H4 (cell line): Measurements from ENCODE around the gene APOL3. TPM values are rescaled to one million over a fixed set of nuclear protein-coding genes. Genes with fewer than 3 reads are reported as not detected.
"Not testable (repeated sequence)": the region's sequence is repeated elsewhere in the genome, so short reads cannot be mapped to it uniquely, and the experiment has no call there.

Experiments
- DNase-seq: peaks from one replicate; pipeline ENCODE4 v3.0.0-alpha.2; 2015; ENCODE audit warnings: low spot score
- total RNA-seq: library from RNA; depleted of rRNA; stranded (reverse); fragments of >200 nt; shearing (Covaris generic); gene quantifications from 2 replicates; pipeline ENCODE4 v1.2.3, GENCODE V29; 2014; rRNA removed

Gene APOL3, protein sequence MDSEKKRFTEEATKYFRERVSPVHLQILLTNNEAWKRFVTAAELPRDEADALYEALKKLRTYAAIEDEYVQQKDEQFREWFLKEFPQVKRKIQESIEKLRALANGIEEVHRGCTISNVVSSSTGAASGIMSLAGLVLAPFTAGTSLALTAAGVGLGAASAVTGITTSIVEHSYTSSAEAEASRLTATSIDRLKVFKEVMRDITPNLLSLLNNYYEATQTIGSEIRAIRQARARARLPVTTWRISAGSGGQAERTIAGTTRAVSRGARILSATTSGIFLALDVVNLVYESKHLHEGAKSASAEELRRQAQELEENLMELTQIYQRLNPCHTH
- 7.2 and 9.4 TPM in 2 replicates for total RNA-seq

DNA sequence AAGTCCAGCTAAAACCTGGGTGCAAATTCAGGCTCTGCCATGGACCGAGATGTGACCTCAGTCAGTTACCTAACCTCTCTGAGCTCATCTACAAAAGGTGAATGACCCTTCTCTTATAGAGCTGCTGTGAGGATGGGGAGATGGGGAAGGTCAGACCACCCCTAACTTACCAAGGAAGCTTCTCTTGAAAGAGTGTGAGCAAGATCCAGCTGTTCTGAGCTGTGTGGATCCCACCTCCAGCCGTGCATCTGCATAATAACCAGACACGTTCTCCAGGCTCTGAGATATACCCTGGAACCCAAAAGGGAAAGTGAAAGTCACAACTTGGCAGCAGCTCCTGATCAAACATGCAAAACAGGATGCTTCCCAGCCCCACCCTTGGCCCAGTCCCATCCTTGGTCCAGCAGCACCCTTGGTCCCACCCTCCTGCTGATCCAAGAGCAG is at the start of gene APOL3:
Gene APOL3, minus strand, starts transcription at position 257 of the 444 bp plus-strand sequence. CDS start 11,700 bp downstream, outside the sequence.
- peak; percentile 43 for DNase-seq

DNA sequence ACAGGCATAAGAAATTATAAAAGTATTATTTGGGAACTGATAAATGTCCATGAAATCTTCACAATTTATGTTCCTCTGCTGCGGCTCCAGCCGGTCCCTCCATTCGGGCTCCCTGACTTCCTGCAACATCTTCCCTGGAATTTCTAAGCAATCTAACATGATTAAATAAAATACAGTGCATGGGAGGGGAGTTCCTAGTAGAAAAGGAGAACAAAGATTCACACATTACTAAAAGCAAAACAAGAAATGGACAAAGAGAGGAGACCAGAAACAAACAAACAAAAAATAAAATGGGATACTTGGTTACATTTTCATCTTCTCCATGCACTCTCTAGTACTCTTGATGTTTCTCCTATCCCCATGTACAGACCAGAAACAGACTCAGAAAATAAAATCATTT is 49.7 kb upstream of the APOL3 start:
- DNase-seq = no peak

DNA sequence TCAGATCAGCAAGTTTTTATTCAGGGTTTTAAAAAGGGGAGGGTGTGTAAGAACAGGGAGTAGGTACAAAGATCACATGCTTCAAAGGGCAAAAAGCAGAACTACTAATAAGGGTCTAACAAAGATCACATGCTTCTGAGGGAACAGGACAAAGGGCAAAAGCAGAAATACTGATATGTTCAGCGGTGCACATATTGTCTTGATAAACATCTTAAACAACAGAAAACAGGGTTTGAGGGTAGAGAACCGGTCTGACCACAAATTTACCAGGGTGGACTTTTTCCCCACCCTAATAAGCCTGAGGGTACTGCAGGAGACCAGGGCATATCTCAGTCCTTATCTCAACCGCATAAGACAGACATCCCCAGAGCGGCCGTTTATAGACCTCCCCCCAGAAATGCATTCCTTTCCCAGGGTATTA is 48.9 kb upstream of the APOL3 start:
- DNase-seq = not testable (repeated sequence)

DNA sequence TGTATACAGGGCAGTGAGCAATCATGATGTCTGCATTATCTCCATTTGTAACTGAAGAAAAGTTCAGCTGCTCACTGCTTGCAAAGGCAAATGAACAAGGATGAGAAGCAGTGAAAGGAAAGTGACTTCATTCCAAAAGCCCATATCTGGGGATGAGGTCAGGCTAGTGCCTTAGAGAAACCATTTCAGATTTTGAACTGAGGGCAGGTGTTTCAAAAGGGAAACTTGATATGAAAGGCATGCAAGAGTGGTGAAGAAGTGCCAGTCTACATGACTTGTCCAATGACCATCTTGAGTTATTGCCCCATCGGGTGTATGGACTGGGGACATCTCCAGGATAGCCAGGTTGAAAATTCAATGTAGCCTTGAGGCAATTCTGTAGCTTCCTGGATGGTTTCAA is 48.4 kb upstream of the APOL3 start:
- no peak for DNase-seq

DNA sequence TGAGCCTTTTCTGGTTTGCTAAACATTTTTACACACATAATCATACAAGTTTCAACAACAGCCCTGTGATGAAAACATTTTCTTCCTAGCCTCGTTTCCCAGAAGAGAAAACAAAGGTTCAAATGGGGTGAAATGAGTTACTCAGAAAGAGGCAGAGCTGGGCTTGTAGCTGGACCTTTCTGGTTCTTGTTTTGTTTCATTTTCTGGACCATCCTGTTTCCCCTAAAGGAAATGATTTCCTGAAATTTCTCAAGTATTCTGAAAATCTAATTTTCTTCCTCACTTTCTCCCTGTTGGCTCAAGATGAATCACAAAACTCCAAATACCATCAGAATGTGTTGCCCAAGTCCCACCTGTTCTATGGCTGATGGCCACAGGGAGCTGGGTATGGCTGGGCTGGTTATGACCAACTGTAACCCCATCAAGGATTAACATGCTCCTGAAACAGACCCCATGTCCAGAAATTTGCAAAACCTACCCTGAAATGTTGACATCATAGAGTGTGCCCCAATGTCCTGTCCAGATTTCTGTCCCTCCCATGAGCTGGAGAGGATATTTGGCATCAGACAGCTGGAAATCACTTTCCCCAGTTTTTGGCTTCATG is 47.7 kb upstream of the APOL3 start:
- DNase-seq = no peak

DNA sequence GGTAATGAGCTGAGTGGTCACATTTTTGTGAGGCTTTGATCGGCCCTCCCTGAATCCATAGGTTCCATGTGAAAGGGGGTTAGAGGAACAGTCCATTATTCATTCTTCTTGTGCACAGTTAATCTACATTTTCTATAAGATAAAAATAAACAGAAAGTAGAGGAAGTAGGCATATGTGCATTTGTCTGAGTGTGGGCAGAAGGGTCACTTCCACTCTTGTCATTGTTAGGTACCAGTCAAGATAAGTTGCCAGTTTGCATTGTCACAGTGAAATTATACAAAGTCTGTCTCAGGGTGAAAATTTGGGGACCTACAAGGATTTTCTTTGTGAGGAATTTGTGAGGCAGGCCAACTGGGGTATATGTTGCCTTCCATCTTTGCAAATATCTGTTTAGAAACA is 45.7 kb upstream of the APOL3 start:
- no peak for DNase-seq

DNA sequence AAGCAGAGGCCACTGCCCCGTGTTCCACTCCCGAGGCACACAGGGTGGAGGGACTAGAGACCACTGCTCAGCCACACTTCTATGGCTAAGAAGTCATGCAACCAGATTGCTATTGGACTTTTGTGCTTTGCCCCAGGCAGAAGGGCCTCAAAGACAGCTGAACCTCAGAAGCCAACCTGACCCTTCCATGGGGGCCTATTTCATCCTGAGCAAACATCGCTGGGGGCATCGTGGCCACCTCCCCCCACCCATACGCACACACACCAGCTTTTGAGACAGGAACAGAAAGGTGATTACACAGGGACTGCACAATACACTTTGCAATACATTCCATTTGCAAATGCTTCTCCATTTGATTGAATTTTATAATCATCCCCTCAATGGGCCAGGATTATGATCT is 45.0 kb upstream of the APOL3 start:
- not testable (repeated sequence) for DNase-seq

DNA sequence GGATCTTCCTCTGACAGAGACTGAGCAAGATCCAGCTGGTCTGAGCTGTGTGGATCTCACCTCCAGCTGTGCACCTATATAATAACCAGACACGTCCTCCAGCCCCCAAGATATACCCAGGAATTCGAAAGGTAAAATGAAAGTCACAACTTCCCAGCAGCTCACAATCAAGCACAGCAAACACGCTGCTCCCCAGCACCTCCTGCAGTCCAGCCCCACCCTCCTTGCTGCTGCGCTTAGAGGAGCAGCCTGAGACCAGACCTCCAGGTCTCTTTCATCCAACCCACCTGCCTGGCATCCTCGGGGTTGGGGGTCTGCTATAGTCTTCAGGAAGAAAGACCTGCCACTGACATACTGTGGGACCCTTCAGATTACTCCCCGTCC is 44.1 kb upstream of the APOL3 start:
- DNase-seq = no peak

DNA sequence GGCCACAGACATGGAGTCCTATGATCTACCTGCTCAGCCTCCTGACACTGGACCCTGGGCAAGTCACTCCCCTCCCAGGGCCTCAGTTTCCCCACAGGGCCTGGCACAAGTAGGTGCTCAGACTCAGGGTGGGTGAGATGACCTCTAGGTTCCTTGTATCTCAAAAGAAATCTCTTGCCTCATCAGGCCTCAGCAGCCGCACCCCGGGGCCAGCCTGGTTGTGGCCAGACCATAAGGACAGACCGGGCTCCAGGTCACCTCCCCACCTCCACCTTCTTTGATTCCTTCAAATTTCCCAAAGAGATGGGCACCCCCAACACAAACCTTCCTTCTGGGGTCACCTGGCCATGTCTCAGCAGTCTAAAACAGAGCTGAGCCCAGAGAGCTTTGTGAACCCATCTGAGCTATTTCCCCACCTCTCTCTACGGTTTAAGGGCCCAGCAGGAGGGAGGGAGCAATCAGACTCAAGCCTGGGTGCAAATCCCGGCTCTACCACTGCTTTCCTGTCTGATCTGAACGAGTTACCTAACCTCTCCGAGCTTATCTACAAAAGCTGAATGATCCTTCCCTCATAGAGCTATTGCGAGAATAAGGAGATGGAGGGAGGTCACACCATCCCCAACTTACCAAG is 43.6 kb upstream of the APOL3 start:
- no peak for DNase-seq

DNA sequence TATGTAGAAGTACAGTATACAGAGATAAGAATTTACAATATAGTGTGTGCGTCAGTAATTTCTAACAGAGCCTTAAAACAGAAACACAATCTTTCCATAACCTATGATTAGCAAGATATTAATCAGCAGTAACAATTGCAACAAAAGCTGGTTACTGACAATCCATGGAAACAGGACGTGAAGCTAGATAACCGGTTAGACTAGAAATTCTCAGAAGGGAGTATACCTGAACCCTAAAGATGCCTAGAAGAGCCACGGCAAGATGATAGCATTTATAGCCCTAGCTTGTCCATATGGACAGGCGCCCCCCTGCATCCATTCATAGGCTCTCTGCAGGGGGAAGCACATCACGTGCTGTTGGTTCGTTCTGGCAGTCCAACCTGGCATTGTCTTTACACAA is 42.9 kb upstream of the APOL3 start:
- not testable (repeated sequence) for DNase-seq

DNA sequence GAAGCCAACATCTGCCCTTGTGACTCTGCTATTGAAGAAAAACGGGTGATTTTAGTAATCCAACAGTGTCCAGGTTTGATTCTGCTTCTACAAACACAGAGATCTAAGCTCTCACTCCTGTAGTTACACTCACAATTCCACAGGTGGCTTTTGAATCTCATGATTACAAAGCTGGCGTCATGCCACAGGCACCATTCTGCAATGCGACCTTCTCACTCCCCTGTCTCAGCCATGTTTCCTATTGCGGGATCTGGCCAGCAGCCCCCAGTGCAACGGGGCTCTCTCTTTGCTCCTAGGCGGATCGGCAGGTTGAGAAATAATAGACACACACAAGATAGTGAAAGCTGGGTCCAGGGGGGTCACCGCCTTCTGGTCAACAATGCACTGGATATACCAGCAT is 42.4 kb upstream of the APOL3 start:
- DNase-seq = not testable (repeated sequence)

DNA sequence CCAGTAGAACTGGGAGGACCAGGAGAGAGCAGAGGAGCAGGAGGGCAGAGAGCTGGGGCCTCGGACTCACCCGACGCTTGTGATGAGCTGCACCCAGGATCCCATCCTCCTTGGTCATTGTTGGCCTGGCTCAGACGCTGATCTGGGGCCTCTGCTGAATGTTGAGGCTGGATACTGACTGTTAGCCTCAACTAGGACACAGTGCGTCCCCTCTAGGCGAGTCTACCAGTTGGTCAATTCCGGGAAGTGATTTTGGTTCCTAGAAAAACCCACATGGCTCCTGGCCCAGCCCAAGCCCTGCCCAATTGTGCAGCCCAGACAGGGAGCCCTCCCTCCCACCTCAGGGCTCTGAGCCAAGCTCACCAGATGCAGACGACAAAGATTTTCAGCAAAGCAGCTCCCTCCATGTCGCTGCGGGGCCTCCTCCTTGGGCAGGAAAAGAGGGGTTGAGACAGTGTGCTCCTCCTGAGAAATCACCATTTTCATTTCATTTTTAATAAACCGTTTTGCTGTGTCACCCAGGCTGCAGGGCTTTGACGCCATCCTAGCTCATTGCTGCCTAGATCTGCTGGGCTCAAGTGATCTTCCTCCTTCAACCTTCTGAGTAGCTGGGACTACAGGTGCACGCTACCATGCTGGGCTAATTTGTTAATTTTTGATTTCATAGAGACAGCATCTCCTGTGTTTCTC is 41.2 kb upstream of the APOL3 start, which contains the start of gene APOL4:
Gene APOL4, minus strand, starts transcription at position 180 of the 690 bp plus-strand sequence. Its CDS starts 75 bp downstream, at position 105.
- no peak for DNase-seq

DNA sequence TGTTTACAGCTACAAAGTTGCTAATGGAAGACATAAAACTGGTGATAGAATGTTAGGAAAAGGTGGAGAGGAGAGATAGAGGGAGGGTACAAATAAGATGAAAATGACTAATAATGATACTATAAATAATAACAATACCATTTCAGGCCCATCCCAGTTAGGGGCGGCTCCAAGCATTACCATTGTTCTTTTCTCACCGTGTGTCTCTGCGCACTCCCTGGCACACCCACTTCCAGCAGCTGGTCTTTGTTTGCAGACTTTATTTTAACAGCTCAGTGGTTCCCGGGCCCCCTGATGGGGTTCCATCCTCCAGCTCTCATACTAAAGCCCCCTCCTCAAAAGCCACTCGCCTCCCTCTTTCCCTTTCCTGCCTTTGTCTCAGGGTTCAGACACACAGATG is 40.5 kb upstream of the APOL3 start:
- not testable (repeated sequence) for DNase-seq

DNA sequence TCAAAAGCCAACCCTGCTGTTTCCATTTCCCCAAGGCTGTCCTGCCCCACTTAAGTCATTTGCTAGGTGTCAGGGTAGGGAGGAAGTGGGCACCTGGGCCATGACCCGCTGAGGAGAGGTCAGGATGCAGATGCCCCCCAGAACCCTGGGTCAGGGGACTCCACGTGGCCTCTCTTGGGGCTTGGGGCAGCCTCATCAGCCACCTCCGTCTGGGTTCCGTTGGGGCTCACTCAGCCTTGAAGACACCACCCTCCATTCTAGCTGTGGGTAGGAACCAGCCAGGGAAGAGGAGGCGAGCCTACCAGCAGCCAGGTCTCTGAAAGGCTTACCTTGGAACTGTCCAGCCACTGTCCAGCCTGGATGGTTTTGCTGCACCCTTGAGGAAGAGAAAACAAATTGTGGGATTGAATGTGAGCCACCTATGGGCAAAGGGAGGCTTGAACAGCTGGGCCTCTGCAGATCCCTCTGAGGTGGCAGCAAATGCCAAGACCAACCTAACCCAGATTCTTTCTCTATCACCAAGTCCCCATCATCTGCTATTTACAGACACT is 38.5 kb upstream of the APOL3 start:
- no peak for DNase-seq

DNA sequence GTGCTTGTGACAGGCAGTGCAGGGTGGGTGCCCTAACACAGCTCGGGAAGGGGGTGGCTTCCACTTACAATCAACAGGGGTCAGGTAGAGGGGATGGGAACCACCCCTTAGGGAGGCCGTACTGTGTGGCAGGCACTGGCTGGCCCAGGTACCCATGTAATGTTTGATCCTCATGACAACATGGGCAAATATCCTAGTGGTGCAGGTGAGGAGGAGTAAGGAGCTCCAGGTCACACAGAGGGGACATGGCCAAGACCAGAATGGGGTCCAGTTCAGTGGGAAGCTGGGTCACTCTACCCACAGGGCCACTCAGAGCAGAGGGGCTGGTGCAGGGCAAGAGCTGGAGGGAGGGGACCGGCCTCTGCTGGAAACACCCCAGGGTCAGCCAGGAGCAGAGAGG is 38.0 kb upstream of the APOL3 start:
- no peak for DNase-seq

DNA sequence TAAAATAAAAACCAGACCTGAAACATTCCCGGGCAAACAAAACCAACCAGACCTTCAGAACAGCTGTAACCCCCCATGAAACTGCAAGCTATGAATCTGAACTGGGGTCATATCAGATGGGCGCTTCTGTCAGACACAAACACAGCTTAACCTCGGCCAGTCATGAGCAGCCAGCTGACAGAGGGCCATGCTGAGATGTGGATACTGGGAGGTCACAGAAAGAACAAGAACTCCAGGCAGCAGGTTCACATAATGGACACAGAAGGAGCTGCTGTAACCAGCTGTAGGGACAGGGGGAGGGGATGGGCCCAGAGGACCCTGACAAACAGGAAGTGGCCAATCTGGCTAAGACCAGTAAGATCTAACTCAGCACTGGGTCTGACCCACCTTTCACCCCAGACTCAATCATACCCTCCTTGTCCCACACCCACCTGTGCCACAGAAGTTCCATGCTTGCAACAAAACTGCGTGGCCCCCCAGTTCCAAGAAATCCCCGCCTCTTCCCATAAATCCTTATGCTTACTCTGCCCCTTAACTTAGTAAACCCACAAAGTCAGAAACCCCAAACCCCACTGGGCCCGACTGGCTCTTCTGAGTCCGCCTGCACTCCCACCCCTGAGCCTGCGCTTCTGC is 37.1 kb upstream of the APOL3 start:
- peak; percentile 23 for DNase-seq

DNA sequence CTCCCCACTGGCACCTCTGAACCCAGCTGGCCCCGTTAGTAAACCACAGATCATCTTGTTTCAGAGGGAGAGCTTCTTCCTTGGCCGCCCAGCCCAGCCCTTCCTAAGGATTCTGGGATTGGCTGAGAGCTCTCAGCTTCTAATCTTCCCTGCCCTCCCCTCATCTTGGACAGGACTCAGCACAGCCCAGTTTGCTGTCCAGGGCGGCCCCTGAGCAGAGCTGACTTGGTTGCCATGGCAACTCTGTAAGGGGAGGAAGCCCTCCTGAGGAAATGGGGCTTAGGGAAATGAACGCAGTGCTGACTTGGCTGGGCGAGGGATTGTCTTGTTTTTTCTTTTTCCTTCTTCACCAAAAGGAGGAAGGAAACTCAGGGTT is 36.5 kb upstream of the APOL3 start:
- DNase-seq = peak; percentile 38

DNA sequence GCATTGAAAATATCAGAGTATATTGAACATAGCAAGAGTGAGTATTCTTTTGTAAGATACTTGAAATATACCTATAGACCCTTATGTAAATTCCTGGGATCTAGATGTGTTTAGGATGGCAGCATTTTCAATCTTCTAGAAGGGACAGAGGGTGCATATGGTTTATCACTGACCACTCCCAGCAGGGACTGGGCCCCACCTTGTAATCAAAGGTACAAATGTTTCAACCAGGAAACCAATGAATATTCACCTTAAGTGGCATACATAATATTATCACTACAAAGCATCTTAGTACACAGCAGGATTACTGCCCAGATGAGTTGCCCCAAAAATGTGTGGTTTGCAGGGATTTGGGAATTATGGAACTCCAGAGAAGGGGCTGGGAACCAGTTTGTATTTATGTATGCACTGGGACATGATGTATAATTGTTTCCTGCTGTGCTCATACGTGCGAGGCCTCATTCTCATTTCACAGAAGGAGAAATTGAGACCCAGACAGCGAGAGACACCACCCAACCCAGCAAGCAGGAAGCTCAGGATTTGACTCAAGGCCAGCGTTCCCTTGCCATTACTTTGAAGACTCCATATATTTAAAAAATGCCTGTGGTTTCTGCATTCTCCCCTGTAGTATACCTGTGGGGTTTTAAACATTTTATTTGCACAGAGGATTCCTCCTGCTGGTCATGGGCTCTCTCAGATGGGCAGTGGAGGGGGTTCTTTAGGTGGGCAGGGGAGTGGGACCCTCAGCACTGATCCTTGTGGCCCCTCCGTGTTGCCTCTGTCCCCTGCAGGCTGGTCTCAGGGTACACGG is 35.9 kb upstream of the APOL3 start:
- DNase-seq = no peak

DNA sequence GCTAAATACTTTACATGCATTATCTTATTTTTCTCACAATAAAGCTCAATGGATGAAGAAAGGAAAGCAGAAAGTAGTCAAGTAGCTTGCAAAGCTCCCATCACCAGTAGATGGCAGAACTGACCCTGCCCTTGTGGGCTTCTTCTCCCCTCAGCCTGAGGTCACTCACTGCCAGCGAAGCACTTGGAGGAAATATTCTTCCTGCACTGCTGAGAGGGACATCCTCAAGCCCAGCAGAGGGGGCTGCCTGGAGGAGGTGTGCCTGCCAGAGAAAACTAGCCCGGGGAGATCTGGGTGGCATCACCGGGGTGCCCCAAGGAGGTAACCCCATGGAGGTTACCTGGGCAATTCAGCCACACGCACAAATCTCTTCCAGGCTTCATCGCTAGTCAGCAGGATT is 34.4 kb upstream of the APOL3 start:
- DNase-seq = peak; percentile 67

DNA sequence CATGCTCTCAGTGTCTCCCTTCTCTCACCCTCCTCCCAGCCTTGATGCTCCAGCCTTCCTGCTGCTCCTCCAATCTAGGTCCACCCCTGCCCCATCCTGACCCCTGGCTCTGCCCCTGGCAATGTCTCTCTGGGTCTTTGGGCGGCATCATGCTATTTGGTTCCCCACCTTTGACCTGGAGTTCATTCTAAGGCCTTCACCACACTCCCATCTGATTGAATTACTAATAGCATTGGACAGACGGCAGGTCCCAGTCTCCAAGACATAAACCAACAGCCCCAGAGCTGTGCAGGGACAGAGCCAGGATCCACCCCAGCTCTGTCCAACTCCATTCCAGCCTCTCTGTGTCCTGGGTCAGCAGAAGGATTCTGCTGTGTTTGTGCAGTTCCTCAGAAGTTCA is 33.8 kb upstream of the APOL3 start:
- no peak for DNase-seq

DNA sequence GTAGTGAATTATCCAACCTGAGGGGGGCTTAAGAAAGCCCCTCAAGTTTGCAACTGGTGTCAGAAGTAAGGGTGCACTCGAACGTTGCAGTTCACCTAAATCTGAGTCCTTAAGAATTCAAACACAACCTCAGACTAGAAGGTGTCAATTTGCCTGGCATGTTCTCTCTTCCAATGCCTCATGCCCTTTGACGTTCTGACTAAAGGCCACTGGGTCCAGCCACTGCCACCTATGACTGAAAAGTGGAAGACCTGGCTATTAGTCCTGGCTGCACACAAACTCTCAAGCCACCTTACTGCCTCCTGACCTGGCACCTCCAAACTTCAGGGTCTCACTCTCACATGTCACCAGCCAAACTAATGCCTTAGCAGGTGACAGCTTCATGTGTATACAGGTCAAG is 33.0 kb upstream of the APOL3 start:
- no peak for DNase-seq
